AG09319 (cell line): ENCODE results near the gene BAHCC1.

Experiments used
- DNase-seq: peaks from one replicate; pipeline ENCODE4 v3.0.0-alpha.2; 2010; ENCODE audit warnings: low read depth; ENCODE audit errors: extremely low read depth
- CTCF ChIP-seq: IDR thresholded peaks from 2 replicates; pipeline ENCODE4 v1.5.1; 2011; ENCODE audit warnings: low read depth, mild to moderate bottlenecking, inconsistent platforms, low read length, moderate library complexity

The BAHCC1 gene

GRCh38 chr17:81468111-81468769 lies 73.0 kb downstream of the BAHCC1 start:
- no peak for DNase-seq
- no peak for TF ChIP-seq CTCF

GRCh38 chr17:81468770-81469121 lies 73.5 kb downstream of the BAHCC1 start:
- TF ChIP-seq CTCF = no peak
- no peak for DNase-seq

- no peak for DNase-seq
- TF ChIP-seq CTCF = no peak
Measured at GRCh38 chr17:81469266-81469665, 74.0 kb downstream of the BAHCC1 start.

GRCh38 chr17:81470270-81470943 lies 75.2 kb downstream of the BAHCC1 start:
- DNase-seq = no peak
- TF ChIP-seq CTCF = no peak

- DNase-seq = no peak
- TF ChIP-seq CTCF = no peak
Measured at GRCh38 chr17:81470944-81471817, 75.9 kb downstream of the BAHCC1 start.

- peak; percentile 60 for DNase-seq
- peak; percentile 51 for TF ChIP-seq CTCF
Measured at GRCh38 chr17:81471818-81472456, 76.7 kb downstream of the BAHCC1 start.
